ENCODE data around the gene SMIM24. TPM values are rescaled to one million over a fixed set of nuclear protein-coding genes. Genes with fewer than 3 reads are reported as not detected.

The SMIM24 gene
- polyA plus RNA-seq, 1 experiment: 0.12 TPM

DNA sequence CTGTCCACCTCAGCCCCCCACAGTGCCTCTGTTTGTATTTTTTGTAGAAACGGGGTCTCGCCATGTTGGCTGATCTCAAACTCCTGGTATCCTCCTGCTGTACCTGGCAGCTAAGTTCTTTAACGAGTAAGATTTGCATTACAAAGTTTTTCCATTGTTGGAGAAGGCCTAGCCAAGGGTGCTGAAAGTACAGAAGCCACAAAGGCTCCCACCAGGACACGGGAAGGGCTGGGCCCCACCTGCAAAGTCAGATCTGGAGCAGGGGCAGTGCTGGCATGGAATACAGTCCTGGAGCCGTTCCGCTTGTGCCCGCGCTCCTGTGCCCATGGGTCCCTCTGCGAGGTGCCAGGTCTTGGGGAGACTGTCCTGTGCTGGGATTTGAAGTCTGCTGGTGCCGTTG, 37.9 kb upstream of the SMIM24 start:
- TF ChIP-seq CTCF (IDR thresholded peaks at IDR 0.05; ENCODE audit: insufficient read depth, low read depth, low read length): no peak
- POLR2A ChIA-PET: no interaction called here
- Histone ChIP-seq H3K4me3 (ENCODE audit: low read depth, low read length) (no peak overlapping the region), H3K36me3 (ENCODE audit: control insufficient read depth, insufficient read depth, low read length) (peaks cover 16% of the 10 kb centered on the region), H3K27me3 (ENCODE audit: control insufficient read depth, insufficient read depth, low read length) (no peaks in the 10 kb centered on the region)
- no peak for DNase-seq (ENCODE audit: low read depth)
- CTCF ChIA-PET: interaction anchor here (0.9 to 1.3 kb wide), 3 partner anchors 13 to 28 kb away, joined by 3 to 6 read pairs (median 3); no protein-coding TSS in a partner anchor

- no peak for TF ChIP-seq CTCF (IDR thresholded peaks at IDR 0.05; ENCODE audit: insufficient read depth, low read depth, low read length)
- no peak overlapping the region for H3K4me3 ChIP-seq (ENCODE audit: low read depth, low read length)
- H3K36me3 ChIP-seq (ENCODE audit: control insufficient read depth, insufficient read depth, low read length): peaks cover 18% of the 10 kb centered on the region
- DNase-seq (ENCODE audit: low read depth): no peak
- ChIA-PET CTCF (interaction anchor here (1.3 kb wide), 1 partner anchor 13 kb away, joined by 6 read pairs; no protein-coding TSS in a partner anchor), POLR2A (interaction anchor here (0.6 kb wide), 1 partner anchor 23 kb away, joined by 7 read pairs; no protein-coding TSS in a partner anchor)
- H3K27me3 ChIP-seq (ENCODE audit: control insufficient read depth, insufficient read depth, low read length): no peaks in the 10 kb centered on the region
Observed at GRCh38 chr19:3517638-3518037, 37.3 kb upstream of the SMIM24 start.

- no peak overlapping the region for H3K4me3 ChIP-seq (ENCODE audit: low read depth, low read length)
- TF ChIP-seq CTCF (IDR thresholded peaks at IDR 0.05; ENCODE audit: insufficient read depth, low read depth, low read length): no peak
- no peaks in the 10 kb centered on the region for H3K27me3 ChIP-seq (ENCODE audit: control insufficient read depth, insufficient read depth, low read length)
- no peak for DNase-seq (ENCODE audit: low read depth)
- POLR2A ChIA-PET: no interaction called here
- CTCF ChIA-PET: no interaction called here
- H3K36me3 ChIP-seq (ENCODE audit: control insufficient read depth, insufficient read depth, low read length): peaks cover 18% of the 10 kb centered on the region
Observed at GRCh38 chr19:3516675-3517207, 36.4 kb upstream of the SMIM24 start.

DNA sequence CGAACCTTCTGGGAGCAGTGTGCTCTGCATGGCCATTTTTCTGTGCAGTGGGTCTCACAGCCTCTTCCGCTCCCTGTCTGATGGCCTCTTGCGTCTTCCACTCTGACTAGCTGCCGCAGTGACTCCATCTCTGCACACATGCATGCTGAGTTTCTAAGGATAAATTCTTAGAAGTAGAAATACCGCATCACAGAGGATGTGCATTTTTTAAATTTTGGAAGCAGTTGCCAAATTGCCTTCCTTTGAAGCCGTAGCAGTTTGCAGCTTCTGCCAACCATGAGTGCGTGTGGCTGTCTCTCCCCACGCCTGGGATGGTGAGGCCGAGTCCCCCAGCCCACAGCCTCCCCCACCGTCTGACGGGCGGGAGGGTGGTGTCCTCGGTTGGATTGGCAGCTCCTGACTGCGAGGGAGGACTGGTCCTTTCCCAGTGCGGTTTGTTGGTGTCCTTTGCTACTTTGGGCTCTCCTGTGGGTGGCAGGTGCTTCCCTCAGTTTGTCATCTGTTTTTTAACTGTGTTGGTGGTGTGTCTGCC, 35.6 kb upstream of the SMIM24 start:
- TF ChIP-seq CTCF (IDR thresholded peaks at IDR 0.05; ENCODE audit: insufficient read depth, low read depth, low read length): no peak
- peaks cover 19% of the 10 kb centered on the region for H3K36me3 ChIP-seq (ENCODE audit: control insufficient read depth, insufficient read depth, low read length)
- no peaks in the 10 kb centered on the region for H3K27me3 ChIP-seq (ENCODE audit: control insufficient read depth, insufficient read depth, low read length)
- ChIA-PET POLR2A (no interaction called here), CTCF (interaction anchor here (1.2 kb wide), 1 partner anchor 19 kb away, joined by 3 read pairs; no protein-coding TSS in a partner anchor)
- H3K4me3 ChIP-seq (ENCODE audit: low read depth, low read length): no peak overlapping the region
- DNase-seq (ENCODE audit: low read depth): no peak

DNA sequence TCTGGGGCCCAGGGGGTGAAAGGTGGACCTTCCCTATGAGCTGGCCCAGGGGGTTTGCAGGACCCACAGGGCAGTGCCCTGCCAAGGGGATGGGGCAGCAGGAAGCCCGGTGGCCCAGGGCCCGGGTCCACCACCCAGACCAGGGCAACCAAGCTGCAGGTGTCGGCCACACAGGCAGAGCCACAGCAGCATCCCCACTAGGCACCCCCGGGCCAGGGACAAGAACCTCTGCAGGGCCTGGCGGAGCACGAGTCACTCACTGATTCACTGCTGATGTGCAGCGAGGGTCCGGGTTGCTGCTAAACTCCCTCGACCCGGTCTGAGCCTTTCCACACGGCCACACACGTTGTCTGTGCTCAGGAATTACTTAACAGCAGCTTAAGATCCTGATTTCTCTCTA, 34.6 kb upstream of the SMIM24 start:
- TF ChIP-seq CTCF (IDR thresholded peaks at IDR 0.05; ENCODE audit: insufficient read depth, low read depth, low read length): no peak
- H3K36me3 ChIP-seq (ENCODE audit: control insufficient read depth, insufficient read depth, low read length): peaks cover 13% of the 10 kb centered on the region
- ChIA-PET CTCF (interaction anchor here (0.8 kb wide), 1 partner anchor 20 kb away, joined by 3 read pairs; no protein-coding TSS in a partner anchor), POLR2A (no interaction called here)
- no peak for DNase-seq (ENCODE audit: low read depth)
- H3K27me3 ChIP-seq (ENCODE audit: control insufficient read depth, insufficient read depth, low read length): no peaks in the 10 kb centered on the region
- H3K4me3 ChIP-seq (ENCODE audit: low read depth, low read length): no peak overlapping the region
